Measurements from ENCODE around the gene IPO4. TPM values are rescaled to one million over a fixed set of nuclear protein-coding genes. Genes with fewer than 3 reads are reported as not detected.

The IPO4 gene
- total and polyA plus RNA-seq, 2 of the 13 experiments (the other 11 are each of a cell fraction or from before 2014, with no cell fraction given) = 39.0 to 179 TPM

GRCh38 chr14:24160499-24160849 is 28.1 kb downstream of the IPO4 start:
- peaks cover 5% of the 10 kb centered on the region for H3K79me2 ChIP-seq (ENCODE audit: insufficient read depth, low read length)
- H3K4me1 ChIP-seq (ENCODE audit: insufficient read depth, low read length) = peaks cover 28% of the 10 kb centered on the region
- H3K4me3 ChIP-seq (replicated peaks in 1 of 3; ENCODE audit: insufficient read depth in 1 of 3, low read depth in 2 of 3, low read length in 3 of 3) = no peak overlapping the region
- ChIA-PET CTCF (ENCODE audit: low intra/inter-chr PET ratio, low total read pairs) (interaction anchor here (1.2 to 2.4 kb wide), 8 partner anchors 21 to 147 kb away, joined by 4 to 12 read pairs (median 8); partner anchors contain the start of gene PSME1), POLR2A (interaction anchor here (1.0 to 11.8 kb wide), 35 partner anchors 9 to 1183 kb away, joined by 3 to 233 read pairs (median 11); partner anchors contain the start of genes ACIN1, C14orf119, CHMP4A and CIDEB)
- peak overlapping the region; percentile 24 for H3K27ac ChIP-seq (ENCODE audit: extremely low read length, insufficient read depth, low read length)
- WGBS (ENCODE audit: low lambda C conversion rate) = 96% methylated on average over 4 of the region's 4 CpGs
- H3K9me3 ChIP-seq (ENCODE audit: low read length) = no peaks in the 10 kb centered on the region
- H3K9ac ChIP-seq (ENCODE audit: insufficient read depth, low read depth, low read length) = no peak overlapping the region
- DNase-seq (ENCODE audit: low spot score) (no peak), ATAC-seq (no peak), FAIRE-seq (no peak)
- H3K27me3 ChIP-seq (ENCODE audit: control insufficient read depth in 1 of 2, insufficient read depth in 2 of 2, low read length in 2 of 2) = no peaks in the 10 kb centered on the region; a peak in 1 of 5 replicates
- H4K20me1 ChIP-seq (ENCODE audit: insufficient read depth, low read length) = no peaks in the 10 kb centered on the region
- peaks cover 61 to 68% of the 10 kb centered on the region in 2 experiments for H3K36me3 ChIP-seq (replicated peaks in 1 of 2; ENCODE audit: control insufficient read depth in 1 of 2, insufficient read depth in 2 of 2, low read length in 2 of 2)
- no TSS peak for BruUV-seq (replicated peaks)
- H2AFZ ChIP-seq (ENCODE audit: low read length) = no peak overlapping the region
- intact Hi-C loops (cut with micrococcal nuclease; ENCODE audit: unreplicated experiment) = no loop called here
- H3K4me2 ChIP-seq (ENCODE audit: low read depth, low read length) = peak overlapping the region; percentile 98; the same call in 1 of the 2 replicates
- in situ Hi-C loops (cut with HindIII; ENCODE audit: extremely low pct_ligation_motif_present, low pct_unique_long_range_greater_than_20kb) = loop anchor here (5.0 kb wide), 1 partner anchor 103 kb away; no protein-coding TSS in a partner anchor
- TF ChIP-seq RAD51 (IDR thresholded peaks at IDR 0.05; ENCODE audit: borderline replicate concordance) (no peak), BRCA1 (CRISPR knock-in tag; IDR thresholded peaks at IDR 0.05) (no peak), ZSCAN22 (CRISPR knock-in tag; IDR thresholded peaks at IDR 0.05) (no peak), GLI4 (CRISPR knock-in tag; IDR thresholded peaks at IDR 0.05; ENCODE audit: borderline replicate concordance) (no peak), SP140L (CRISPR knock-in tag; IDR thresholded peaks at IDR 0.05; ENCODE audit: borderline replicate concordance) (no peak), ZNF766 (CRISPR knock-in tag; IDR thresholded peaks at IDR 0.05; ENCODE audit: borderline replicate concordance) (no peak), GFI1 (CRISPR knock-in tag; IDR thresholded peaks at IDR 0.05; ENCODE audit: borderline replicate concordance) (no peak), ZNF598 (CRISPR knock-in tag; IDR thresholded peaks at IDR 0.05; ENCODE audit: borderline replicate concordance) (no peak), SUZ12 (IDR thresholded peaks at IDR 0.05; ENCODE audit: low read depth, low read length) (no peak), ZNF572 (CRISPR knock-in tag; IDR thresholded peaks at IDR 0.05) (peak; percentile 62; the same call in 1 of the 2 replicates), JDP2 (CRISPR knock-in tag; IDR thresholded peaks at IDR 0.05; ENCODE audit: borderline replicate concordance) (no peak), ZFAT (CRISPR knock-in tag; conservative IDR thresholded peaks at IDR 0.05) (no peak), ZZZ3 (CRISPR knock-in tag; IDR thresholded peaks at IDR 0.05; ENCODE audit: borderline replicate concordance) (no peak), ZFX (CRISPR knock-in tag; IDR thresholded peaks at IDR 0.05; ENCODE audit: low read depth) (no peak), EEA1 (CRISPR knock-in tag; IDR thresholded peaks at IDR 0.05; ENCODE audit: borderline replicate concordance) (peak; percentile 19; the same call in 1 of the 2 replicates), ZBTB7B (CRISPR knock-in tag; IDR thresholded peaks at IDR 0.05) (no peak), PAX8 (CRISPR knock-in tag; IDR thresholded peaks at IDR 0.05; ENCODE audit: borderline replicate concordance) (no peak; the same call in 1 of the 2 replicates), ZNF567 (CRISPR knock-in tag; IDR thresholded peaks at IDR 0.05; ENCODE audit: borderline replicate concordance) (no peak), MEF2D (CRISPR knock-in tag; IDR thresholded peaks at IDR 0.05) (no peak), SALL2 (CRISPR knock-in tag; IDR thresholded peaks at IDR 0.05) (no peak), ISL2 (CRISPR knock-in tag; IDR thresholded peaks at IDR 0.05) (no peak)
- TF ChIP-seq, protein P1, sequence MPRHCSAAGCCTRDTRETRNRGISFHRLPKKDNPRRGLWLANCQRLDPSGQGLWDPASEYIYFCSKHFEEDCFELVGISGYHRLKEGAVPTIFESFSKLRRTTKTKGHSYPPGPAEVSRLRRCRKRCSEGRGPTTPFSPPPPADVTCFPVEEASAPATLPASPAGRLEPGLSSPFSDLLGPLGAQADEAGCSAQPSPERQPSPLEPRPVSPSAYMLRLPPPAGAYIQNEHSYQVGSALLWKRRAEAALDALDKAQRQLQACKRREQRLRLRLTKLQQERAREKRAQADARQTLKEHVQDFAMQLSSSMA (CRISPR knock-in tag; IDR thresholded peaks at IDR 0.05) = no peak
- TF ChIP-seq, protein P2, sequence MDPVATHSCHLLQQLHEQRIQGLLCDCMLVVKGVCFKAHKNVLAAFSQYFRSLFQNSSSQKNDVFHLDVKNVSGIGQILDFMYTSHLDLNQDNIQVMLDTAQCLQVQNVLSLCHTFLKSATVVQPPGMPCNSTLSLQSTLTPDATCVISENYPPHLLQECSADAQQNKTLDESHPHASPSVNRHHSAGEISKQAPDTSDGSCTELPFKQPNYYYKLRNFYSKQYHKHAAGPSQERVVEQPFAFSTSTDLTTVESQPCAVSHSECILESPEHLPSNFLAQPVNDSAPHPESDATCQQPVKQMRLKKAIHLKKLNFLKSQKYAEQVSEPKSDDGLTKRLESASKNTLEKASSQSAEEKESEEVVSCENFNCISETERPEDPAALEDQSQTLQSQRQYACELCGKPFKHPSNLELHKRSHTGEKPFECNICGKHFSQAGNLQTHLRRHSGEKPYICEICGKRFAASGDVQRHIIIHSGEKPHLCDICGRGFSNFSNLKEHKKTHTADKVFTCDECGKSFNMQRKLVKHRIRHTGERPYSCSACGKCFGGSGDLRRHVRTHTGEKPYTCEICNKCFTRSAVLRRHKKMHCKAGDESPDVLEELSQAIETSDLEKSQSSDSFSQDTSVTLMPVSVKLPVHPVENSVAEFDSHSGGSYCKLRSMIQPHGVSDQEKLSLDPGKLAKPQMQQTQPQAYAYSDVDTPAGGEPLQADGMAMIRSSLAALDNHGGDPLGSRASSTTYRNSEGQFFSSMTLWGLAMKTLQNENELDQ (CRISPR knock-in tag; IDR thresholded peaks at IDR 0.05; ENCODE audit: borderline replicate concordance) = 0 out of 2 replicates have a peak, but pooled peaks have one; percentile 43
- TF ChIP-seq, protein P3, sequence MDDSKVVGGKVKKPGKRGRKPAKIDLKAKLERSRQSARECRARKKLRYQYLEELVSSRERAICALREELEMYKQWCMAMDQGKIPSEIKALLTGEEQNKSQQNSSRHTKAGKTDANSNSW (CRISPR knock-in tag; IDR thresholded peaks at IDR 0.05; ENCODE audit: borderline replicate concordance) = no peak

Measured in HepG2 (cell line).